Activated naive CD4-positive, alpha-beta T cell treated with anti-CD3 and anti-CD28 coated beads for 36 hours (primary cell): ENCODE data around the gene RNF166. TPM values are rescaled to one million over a fixed set of nuclear protein-coding genes. Genes with fewer than 3 reads are reported as not detected.

ENCODE experiments used
- CTCF ChIA-PET: fragments of 350-600 bp; sonication (Branson Sonifier 250); formaldehyde crosslinking; loops from one replicate; lab custom pipeline; 2021; ENCODE audit warnings: antibody characterized with exemption; lab: Charles Lee
- DNase-seq: peaks from one replicate; pipeline ENCODE4 v3.0.0-alpha.2; 2020
- H3K27ac Mint-ChIP-seq: one replicate; pipeline ENCODE4 v1.8.0; 2021; ENCODE audit warnings: mild to moderate bottlenecking, mixed read lengths
- H3K27me3 Mint-ChIP-seq: one replicate; pipeline ENCODE4 v1.8.0; 2021; ENCODE audit warnings: low read depth, mixed read lengths
- H3K36me3 Mint-ChIP-seq: one replicate; pipeline ENCODE4 v1.8.0; 2021; ENCODE audit warnings: low read depth, mixed read lengths
- H3K4me1 Mint-ChIP-seq: one replicate; pipeline ENCODE4 v1.8.0; 2021; ENCODE audit warnings: low read depth, mixed read lengths
- H3K4me3 Mint-ChIP-seq: one replicate; pipeline ENCODE4 v1.8.0; 2021; ENCODE audit warnings: mild to moderate bottlenecking, moderate library complexity, mixed read lengths
- H3K9me3 Mint-ChIP-seq: one replicate; pipeline ENCODE4 v1.8.0; 2021; ENCODE audit warnings: mixed read lengths
- intact Hi-C: fragments of 100-400 bp; cut with micrococcal nuclease; formaldehyde crosslinking; loops from one replicate; pipeline ENCODE4 v1.15.1; 2023
- total RNA-seq, 2 experiments: library from RNA; stranded (reverse); gene quantifications; one replicate each; pipeline ENCODE4 v1.2.3, GENCODE V29; 2021

Gene RNF166
- total RNA-seq, 2 experiments from 2014 or later: 33.6 to 35.3 TPM

DNA sequence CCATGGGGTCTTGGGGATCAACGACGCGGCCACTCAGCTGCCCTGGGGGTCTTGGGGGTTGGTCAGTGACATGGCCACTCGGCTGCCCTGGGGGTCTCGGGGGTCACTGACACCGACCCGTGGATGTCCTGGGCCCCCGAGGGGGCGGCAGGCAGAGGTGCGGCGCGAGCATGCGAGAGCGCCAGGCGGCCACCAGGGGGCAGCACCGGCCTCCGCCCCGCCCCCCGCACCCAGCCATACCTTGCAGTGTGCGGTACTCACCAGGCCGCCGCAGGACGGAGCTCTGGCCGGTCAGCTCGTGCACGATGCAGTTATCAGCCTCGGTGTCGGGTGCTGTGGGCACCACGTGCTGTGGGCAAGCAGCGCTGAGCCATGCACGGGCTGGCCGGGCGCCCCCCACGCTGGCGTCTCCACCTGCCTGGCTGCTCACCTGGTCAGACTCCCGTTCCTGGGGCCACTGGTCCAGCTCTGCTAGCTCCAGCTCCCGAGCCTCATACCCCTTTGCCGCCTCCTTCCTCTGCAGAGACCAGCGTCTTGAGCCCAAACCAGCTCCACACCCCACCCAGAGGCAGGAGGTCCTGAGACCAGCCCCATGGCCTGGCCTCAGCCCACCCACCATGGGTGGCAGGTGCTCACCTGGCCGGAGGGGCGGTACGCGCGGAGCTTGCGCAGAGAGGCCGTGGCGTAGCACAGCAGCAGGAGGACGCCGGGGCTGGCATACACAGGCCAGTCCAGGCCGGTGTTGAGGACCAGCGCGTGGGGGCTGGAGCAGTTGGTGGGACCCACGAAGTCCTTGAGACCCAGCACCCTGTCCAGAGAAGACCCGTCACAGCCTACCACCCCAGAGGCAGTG lies 31.3 kb upstream of the RNF166 start:
- H3K9me3 Mint-ChIP-seq: no peaks in the 10 kb centered on the region
- H3K36me3 Mint-ChIP-seq: no peaks in the 10 kb centered on the region
- CTCF ChIA-PET: interaction anchor here (0.5 to 3.2 kb wide), 32 partner anchors 8 to 872 kb away, joined by 3 to 48 read pairs (median 4); partner anchors contain the start of genes APRT, CDH15 and PIEZO1
- intact Hi-C loops: loop anchor here (1.0 to 2.0 kb wide), 2 partner anchors 48 to 433 kb away; partner anchors contain the start of genes CDH15 and PIEZO1
- H3K4me1 Mint-ChIP-seq: peaks cover 3% of the 10 kb centered on the region
- H3K27me3 Mint-ChIP-seq: no peaks in the 10 kb centered on the region
- DNase-seq: peak; percentile 79
- H3K27ac Mint-ChIP-seq: no peak overlapping the region
- no peak overlapping the region for H3K4me3 Mint-ChIP-seq

DNA sequence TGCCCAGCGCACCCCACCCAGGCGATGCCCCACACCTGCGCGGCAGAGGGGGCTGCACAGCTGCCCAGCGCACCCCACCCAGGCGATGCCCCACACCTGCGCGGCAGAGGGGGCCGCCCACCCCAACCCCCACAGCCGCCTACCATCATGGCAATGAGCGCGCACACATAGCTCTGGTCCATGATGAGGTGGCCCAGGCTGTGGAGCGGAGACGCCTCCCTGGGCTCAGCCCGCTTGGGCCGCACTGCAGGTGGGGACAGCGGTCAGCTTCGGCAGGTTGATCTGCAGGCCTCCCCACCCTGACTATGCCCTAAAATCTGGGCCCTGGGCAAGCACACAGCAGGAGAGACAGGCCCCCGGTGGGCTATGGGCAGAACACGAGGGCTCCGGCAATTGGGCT lies 30.3 kb upstream of the RNF166 start:
- H3K36me3 Mint-ChIP-seq: peaks cover under 1% of the 10 kb centered on the region
- no peak overlapping the region for H3K27ac Mint-ChIP-seq
- intact Hi-C loops: loop anchor here (2.0 kb wide), 1 partner anchor 434 kb away; the partner anchor contains the start of gene CDH15
- DNase-seq: no peak
- no peak overlapping the region for H3K4me3 Mint-ChIP-seq
- H3K9me3 Mint-ChIP-seq: no peaks in the 10 kb centered on the region
- CTCF ChIA-PET: interaction anchor here (1.2 to 3.2 kb wide), 12 partner anchors 20 to 431 kb away, joined by 3 to 48 read pairs (median 10); partner anchors contain the start of genes APRT and PIEZO1
- peaks cover 3% of the 10 kb centered on the region for H3K4me1 Mint-ChIP-seq
- H3K27me3 Mint-ChIP-seq: no peaks in the 10 kb centered on the region

DNA sequence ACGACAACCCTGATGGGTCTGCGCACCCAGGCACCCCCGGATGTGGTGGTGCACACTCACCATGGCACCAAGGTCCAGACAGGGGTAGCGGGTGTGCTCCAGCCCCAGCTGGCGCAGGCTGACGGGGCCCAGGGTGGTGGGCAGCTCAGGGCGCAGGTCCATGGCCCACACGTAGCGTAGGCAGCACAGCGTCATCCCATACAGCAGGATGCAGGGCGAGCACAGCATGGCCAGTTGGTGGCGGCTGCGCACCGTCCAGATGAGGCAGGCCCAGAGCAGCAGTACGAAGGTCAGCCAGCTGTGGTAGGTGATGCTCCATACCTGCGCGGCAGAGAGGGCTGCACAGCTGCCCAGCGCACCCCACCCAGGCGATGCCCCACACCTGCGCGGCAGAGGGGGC lies 29.9 kb upstream of the RNF166 start:
- Mint-ChIP-seq H3K9me3 (no peaks in the 10 kb centered on the region), H3K36me3 (peaks cover 4% of the 10 kb centered on the region), H3K27ac (no peak overlapping the region), H3K4me3 (no peak overlapping the region), H3K4me1 (peaks cover 6% of the 10 kb centered on the region), H3K27me3 (no peaks in the 10 kb centered on the region)
- CTCF ChIA-PET: interaction anchor here (1.8 to 3.2 kb wide), 3 partner anchors 46 to 117 kb away, joined by 5 to 48 read pairs (median 28); partner anchors contain the start of gene PIEZO1
- intact Hi-C loops: loop anchor here (2.0 kb wide), 1 partner anchor 435 kb away; the partner anchor contains the start of gene CDH15
- DNase-seq: no peak

DNA sequence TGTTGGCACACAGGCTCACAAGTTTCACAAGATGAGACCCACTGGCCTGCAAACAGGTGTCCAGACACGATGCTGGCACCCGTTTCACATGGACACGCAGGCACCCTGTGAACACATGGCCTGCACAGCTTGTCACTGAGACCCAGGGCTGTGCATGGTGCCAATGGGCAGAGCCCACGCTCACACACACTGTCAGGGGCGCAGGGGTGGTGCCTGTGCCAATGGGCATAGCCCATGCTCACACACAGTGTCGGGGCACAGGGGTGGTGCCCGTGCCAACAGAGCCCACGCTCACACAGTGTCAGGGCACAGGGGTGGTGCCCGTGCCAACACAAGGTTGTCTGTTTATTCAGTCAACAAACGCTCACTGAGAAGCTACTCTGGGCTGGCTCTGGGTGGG lies 29.4 kb upstream of the RNF166 start:
- H3K27me3 Mint-ChIP-seq: no peaks in the 10 kb centered on the region
- H3K4me1 Mint-ChIP-seq: peaks cover 7% of the 10 kb centered on the region
- H3K9me3 Mint-ChIP-seq: no peaks in the 10 kb centered on the region
- peaks cover 4% of the 10 kb centered on the region for H3K36me3 Mint-ChIP-seq
- H3K27ac Mint-ChIP-seq: no peak overlapping the region
- CTCF ChIA-PET: interaction anchor here (0.6 to 3.2 kb wide), 4 partner anchors 8 to 96 kb away, joined by 3 to 48 read pairs (median 16); partner anchors contain the start of gene PIEZO1
- DNase-seq: no peak
- intact Hi-C loops: loop anchor here (2.0 kb wide), 1 partner anchor 435 kb away; the partner anchor contains the start of gene CDH15
- H3K4me3 Mint-ChIP-seq: no peak overlapping the region

DNA sequence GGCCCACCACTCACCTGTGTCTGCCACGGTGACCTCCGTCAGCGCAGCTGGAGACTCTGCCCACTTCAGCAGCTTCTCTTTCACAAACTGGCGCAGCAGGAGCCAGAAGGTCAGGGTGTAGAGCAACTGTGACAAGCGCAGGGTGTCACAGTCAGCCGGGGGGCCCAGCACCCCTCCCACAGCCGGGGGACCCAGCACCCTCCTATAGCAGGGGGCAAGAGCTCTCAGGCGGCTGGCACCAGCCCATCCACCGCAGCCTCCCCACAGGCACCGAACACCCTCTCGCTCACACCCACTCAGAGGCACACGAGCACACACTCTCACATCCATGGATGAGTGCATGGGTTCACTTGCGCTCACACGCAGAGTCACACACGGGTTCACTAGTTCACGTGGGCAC lies 28.9 kb upstream of the RNF166 start:
- no peaks in the 10 kb centered on the region for H3K27me3 Mint-ChIP-seq
- intact Hi-C loops: no loop called here
- no peak overlapping the region for H3K27ac Mint-ChIP-seq
- H3K4me1 Mint-ChIP-seq: peaks cover 7% of the 10 kb centered on the region
- no peaks in the 10 kb centered on the region for H3K9me3 Mint-ChIP-seq
- peaks cover 4% of the 10 kb centered on the region for H3K36me3 Mint-ChIP-seq
- DNase-seq: no peak
- H3K4me3 Mint-ChIP-seq: no peak overlapping the region
- CTCF ChIA-PET: interaction anchor here (0.6 to 3.2 kb wide), 4 partner anchors 8 to 96 kb away, joined by 3 to 48 read pairs (median 3); no protein-coding TSS in a partner anchor

DNA sequence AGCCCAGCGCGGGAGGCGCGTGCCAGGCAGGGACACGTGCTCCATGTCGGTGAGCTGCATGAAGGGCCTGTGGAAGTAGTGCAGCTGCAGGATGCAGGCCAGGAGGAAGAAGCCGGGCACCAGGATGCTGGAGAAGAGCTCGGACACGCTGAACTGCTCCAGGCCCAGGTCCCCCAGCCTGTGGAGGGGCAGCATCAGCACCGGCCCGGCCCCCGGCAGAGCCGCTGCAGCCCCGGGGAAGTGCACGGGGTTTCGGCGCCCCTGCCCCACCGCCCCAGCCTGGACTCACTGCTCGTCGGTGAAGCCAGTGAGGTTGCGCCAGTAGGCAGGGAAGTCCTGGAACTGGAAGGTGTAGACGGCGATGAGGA lies 28.1 kb upstream of the RNF166 start:
- Mint-ChIP-seq H3K4me3 (no peak overlapping the region), H3K9me3 (no peaks in the 10 kb centered on the region), H3K36me3 (peaks cover 4% of the 10 kb centered on the region), H3K4me1 (peaks cover 7% of the 10 kb centered on the region), H3K27ac (no peak overlapping the region), H3K27me3 (no peaks in the 10 kb centered on the region)
- DNase-seq: no peak
- intact Hi-C loops: no loop called here
- CTCF ChIA-PET: interaction anchor here (0.7 to 1.3 kb wide), 3 partner anchors 9 to 59 kb away, joined by 3 read pairs; no protein-coding TSS in a partner anchor

DNA sequence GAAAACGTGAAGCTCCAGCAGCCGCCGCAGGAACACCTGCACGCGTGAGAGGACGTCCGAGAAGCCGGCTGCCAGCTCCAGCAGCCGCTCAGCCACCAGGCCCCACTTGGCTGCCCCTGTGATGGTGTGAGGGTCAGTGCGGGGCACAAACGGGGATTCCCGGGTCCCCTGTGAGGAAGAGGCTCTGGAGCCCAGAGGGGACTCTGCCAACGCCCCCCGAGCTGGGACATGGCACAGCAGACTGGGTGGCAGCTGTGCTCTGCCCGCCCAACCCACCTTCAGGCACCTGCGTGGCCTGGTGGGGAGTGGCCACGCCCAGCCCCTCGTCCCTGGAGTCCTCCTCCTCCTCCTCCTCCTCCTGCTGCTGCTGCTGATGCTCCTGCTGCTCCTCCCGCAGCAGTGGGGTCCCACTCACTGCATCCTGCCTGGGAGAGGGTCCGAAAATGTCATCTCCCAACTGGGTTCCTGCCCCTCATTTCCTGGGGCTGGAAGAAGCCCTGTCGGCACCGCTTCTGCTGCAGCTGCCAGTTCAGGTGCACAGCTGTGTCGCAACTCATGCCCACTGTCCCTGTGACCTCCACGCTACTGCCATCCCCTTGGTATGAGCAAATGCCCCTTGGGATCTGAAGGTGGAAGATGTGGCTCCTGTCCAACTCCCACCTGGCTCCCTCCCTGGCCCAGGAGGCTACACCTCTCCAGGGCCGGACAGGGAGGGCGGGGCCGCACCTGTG lies 27.6 kb upstream of the RNF166 start:
- peaks cover 5% of the 10 kb centered on the region for H3K4me1 Mint-ChIP-seq

DNA sequence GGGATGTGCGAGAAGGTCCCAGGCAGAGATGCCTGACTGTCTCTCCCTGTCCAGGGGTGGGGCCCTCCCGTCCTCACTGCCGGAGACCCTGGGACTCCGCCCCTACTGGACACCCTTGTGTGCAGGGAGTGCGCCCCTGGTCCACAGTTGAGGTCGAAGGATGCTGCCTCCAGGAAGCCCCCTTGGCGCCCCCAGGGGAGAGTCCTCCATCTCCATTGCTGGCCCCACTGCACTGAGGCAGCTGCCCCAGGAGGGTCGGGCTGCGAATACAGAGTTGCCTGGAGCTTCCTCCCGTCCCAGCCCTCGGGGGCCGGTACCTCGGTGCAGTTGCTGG lies 26.7 kb upstream of the RNF166 start:
- Mint-ChIP-seq H3K4me1 (peaks cover 4% of the 10 kb centered on the region), H3K9me3 (no peaks in the 10 kb centered on the region), H3K4me3 (no peak overlapping the region), H3K36me3 (peaks cover 4% of the 10 kb centered on the region), H3K27ac (no peak overlapping the region), H3K27me3 (no peaks in the 10 kb centered on the region)
- no peak for DNase-seq
- intact Hi-C loops: no loop called here
- CTCF ChIA-PET: no interaction called here

More for the DNA sequence above, 27.6 kb upstream of the RNF166 start:
- intact Hi-C loops: no loop called here
- Mint-ChIP-seq H3K9me3 (no peaks in the 10 kb centered on the region), H3K36me3 (peaks cover 4% of the 10 kb centered on the region), H3K4me3 (no peak overlapping the region), H3K27ac (no peak overlapping the region), H3K27me3 (no peaks in the 10 kb centered on the region)
- DNase-seq: no peak
- CTCF ChIA-PET: interaction anchor here (0.7 to 1.3 kb wide), 2 partner anchors 49 to 59 kb away, joined by 3 read pairs; no protein-coding TSS in a partner anchor

DNA sequence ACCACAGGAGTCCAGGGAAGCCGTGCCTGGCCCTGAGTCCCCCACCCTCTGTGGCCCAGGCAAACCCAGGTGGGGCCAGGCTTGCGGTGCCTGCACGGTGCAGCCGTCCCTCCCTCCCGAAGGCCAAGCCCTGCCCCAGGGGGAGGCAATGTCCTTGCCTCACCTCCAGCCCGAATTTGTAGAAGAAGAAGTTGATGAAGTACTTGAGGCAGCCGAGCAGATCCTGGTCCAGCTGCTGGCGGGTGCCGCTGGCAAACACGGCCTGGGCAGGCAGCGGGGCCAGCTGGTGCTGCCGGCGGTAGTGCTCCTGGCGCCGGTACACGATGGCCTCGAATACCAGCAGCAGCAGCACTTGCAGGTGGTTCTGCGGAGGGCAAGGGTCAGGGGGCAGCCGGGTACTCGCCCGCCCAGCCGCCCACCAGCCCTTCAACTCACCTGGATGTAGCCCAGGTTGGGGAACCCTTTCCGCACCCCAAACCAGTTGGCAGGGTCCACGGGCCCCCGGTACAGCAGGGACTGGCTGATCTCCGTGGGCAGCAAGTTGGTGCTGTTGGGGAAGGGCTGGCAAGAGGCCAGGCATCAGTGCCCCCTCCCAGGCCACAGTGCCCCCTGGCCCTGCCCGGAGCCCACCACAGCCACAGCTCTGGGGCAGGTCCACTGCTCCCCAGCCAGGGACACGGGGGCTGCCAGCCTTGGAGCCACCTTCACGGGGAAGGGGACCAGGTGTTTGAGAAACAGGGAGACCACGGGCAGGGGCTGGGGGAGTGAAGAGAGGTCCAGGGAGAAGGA lies 26.2 kb upstream of the RNF166 start:
- peaks cover 4% of the 10 kb centered on the region for H3K36me3 Mint-ChIP-seq
- CTCF ChIA-PET: no interaction called here
- H3K4me3 Mint-ChIP-seq: no peak overlapping the region
- peaks cover 4% of the 10 kb centered on the region for H3K4me1 Mint-ChIP-seq
- no peaks in the 10 kb centered on the region for H3K27me3 Mint-ChIP-seq
- no peaks in the 10 kb centered on the region for H3K9me3 Mint-ChIP-seq
- DNase-seq: no peak
- no peak overlapping the region for H3K27ac Mint-ChIP-seq
- intact Hi-C loops: no loop called here

DNA sequence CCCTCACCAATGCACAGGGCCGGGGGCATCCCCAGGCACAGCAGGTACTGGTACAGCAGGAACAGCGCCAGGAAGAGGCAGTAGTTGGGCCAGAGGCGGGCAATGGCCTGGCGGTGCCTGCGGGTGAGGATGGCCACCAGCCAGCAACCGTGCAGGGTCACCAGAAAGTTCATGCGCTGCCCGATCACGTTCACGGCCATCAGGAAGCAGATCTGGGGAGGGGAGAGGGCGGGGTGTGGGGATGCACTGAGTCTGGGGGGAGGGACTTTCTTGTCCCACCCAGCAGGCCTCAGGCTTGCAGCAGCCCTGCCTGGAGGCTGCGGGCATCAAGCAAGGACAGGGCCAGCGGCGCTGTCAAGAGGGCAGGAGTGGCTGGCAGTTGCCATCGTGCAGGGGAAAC lies 25.5 kb upstream of the RNF166 start:
- Mint-ChIP-seq H3K9me3 (no peaks in the 10 kb centered on the region), H3K4me1 (peaks cover 4% of the 10 kb centered on the region), H3K36me3 (peaks cover 4% of the 10 kb centered on the region), H3K27ac (no peak overlapping the region), H3K4me3 (no peak overlapping the region), H3K27me3 (no peaks in the 10 kb centered on the region)
- CTCF ChIA-PET: no interaction called here
- intact Hi-C loops: no loop called here
- DNase-seq: no peak

DNA sequence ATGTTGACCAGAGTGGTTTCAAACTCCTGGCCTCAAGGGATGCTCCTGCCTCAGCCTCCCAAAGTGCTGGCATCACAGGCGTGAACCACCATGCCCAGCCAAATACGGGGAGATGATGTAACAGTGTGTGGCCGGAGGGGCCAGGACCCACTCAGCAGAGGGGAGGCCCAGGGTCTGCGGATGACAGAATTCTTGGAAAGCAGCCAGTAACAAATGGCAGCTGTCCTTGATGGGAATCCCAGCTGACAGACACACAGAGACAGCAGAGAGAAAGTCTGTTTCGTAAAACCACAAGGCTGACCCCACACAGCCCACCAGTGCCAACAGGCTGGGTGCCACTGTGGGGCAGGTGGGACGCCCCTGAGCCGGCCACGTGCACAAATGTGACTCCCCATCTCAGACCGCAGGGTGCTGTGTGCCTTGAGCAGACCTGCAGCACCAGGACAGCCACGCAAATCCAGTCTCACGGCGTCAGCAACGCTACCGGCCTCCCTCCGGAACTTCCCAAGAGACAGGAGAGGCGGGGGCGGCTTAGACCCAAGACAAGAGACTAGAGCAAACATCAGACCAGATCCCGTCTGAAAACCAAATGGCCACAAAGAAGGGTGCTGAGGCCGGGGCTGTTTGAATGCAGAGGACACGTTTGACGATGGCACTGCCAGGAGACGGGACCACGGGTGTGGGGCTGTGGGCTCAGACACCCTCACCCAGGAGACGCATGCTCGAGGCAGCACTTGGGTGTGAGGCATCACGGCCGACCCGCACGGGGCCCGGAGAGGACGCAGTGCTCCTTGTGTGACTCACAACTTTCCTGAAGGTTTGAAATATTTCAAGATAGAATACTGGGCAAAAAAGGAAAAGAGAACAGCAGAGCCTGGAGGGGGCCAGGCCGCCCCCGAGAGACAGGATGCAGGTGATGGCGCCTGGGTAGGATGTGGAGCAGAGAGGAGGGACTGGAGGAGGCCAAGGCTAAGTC lies 24.7 kb upstream of the RNF166 start:
- no peaks in the 10 kb centered on the region for H3K9me3 Mint-ChIP-seq
- CTCF ChIA-PET: no interaction called here
- no peak overlapping the region for H3K27ac Mint-ChIP-seq
- peaks cover 4% of the 10 kb centered on the region for H3K36me3 Mint-ChIP-seq
- H3K4me3 Mint-ChIP-seq: no peak overlapping the region
- peaks cover 4% of the 10 kb centered on the region for H3K4me1 Mint-ChIP-seq
- intact Hi-C loops: no loop called here
- H3K27me3 Mint-ChIP-seq: no peaks in the 10 kb centered on the region
- DNase-seq: no peak
